HEK293T (cell line): Measurements from ENCODE around the gene USP21.
A peak's percentile ranks its signal among the peaks of the same experiment; 100 is the strongest.

Experiments used
- CTCF ChIA-PET: fragments of 350-600 bp; formaldehyde crosslinking; extraction: SDS; loops from one replicate; lab custom pipeline; 2021; ENCODE audit warnings: antibody characterized with exemption, inconsistent platforms; lab: Yijun Ruan, JAX
- POLR2A ChIA-PET: fragments of 350-600 bp; formaldehyde crosslinking; extraction: SDS; loops from one replicate; lab custom pipeline; 2020; ENCODE audit warnings: antibody characterized with exemption, inconsistent platforms; lab: Yijun Ruan, JAX
- DNase-seq: peaks from one replicate; pipeline ENCODE4 v3.0.0; 2012; ENCODE audit warnings: mixed read lengths; ENCODE audit errors: extremely low spot score
- ARNT ChIP-seq: fragments of 450-650 bp; IDR thresholded peaks from 2 replicates; pipeline ENCODE4 v1.6.1; 2017; ENCODE audit warnings: mild to moderate bottlenecking
- BHLHE40 ChIP-seq: fragments of 450-650 bp; IDR thresholded peaks from 2 replicates; pipeline ENCODE4 v1.6.1; 2016; ENCODE audit warnings: mild to moderate bottlenecking, moderate library complexity, borderline replicate concordance
- CTBP1 ChIP-seq: fragments of 450-650 bp; IDR thresholded peaks from 2 replicates; pipeline ENCODE4 v1.6.1; 2016; ENCODE audit warnings: borderline replicate concordance
- ELF4 ChIP-seq: fragments of 450-650 bp; IDR thresholded peaks from 2 replicates; pipeline ENCODE4 v1.6.1; 2017; ENCODE audit warnings: antibody characterized with exemption
- FOXA1 ChIP-seq: fragments of 450-650 bp; IDR thresholded peaks from 2 replicates; pipeline ENCODE4 v1.6.1; 2016; ENCODE audit warnings: mild to moderate bottlenecking
- FOXK2 ChIP-seq: fragments of 450-650 bp; IDR thresholded peaks from 2 replicates; pipeline ENCODE4 v1.6.1; 2016; ENCODE audit warnings: mild to moderate bottlenecking
- FOXM1 ChIP-seq: fragments of 450-650 bp; IDR thresholded peaks from 2 replicates; pipeline ENCODE4 v1.6.1; 2017; ENCODE audit warnings: mild to moderate bottlenecking, borderline replicate concordance
- HDGF ChIP-seq: fragments of 450-650 bp; IDR thresholded peaks from 2 replicates; pipeline ENCODE4 v1.6.1; 2017; ENCODE audit warnings: antibody characterized with exemption, borderline replicate concordance
- L3MBTL2 ChIP-seq: fragments of 450-650 bp; conservative IDR thresholded peaks from 2 replicates; pipeline ENCODE4 v1.6.1; 2016; ENCODE audit warnings: mild to moderate bottlenecking
- LEF1 ChIP-seq: fragments of 450-650 bp; IDR thresholded peaks from 2 replicates; pipeline ENCODE4 v1.6.1; 2017; ENCODE audit warnings: mild to moderate bottlenecking, borderline replicate concordance
- NFRKB ChIP-seq: fragments of 450-650 bp; IDR thresholded peaks from 2 replicates; pipeline ENCODE4 v1.6.1; 2016; ENCODE audit warnings: mild to moderate bottlenecking, moderate library complexity
- PKNOX1 ChIP-seq: fragments of 450-650 bp; IDR thresholded peaks from 2 replicates; pipeline ENCODE4 v1.6.1; 2016
- SP1 ChIP-seq: fragments of 450-650 bp; IDR thresholded peaks from 2 replicates; pipeline ENCODE4 v1.6.1; 2017
- SUZ12 ChIP-seq: fragments of 450-650 bp; IDR thresholded peaks from 2 replicates; pipeline ENCODE4 v1.6.1; 2016; ENCODE audit warnings: mild to moderate bottlenecking
- TARDBP ChIP-seq: fragments of 450-650 bp; IDR thresholded peaks from 2 replicates; pipeline ENCODE4 v1.6.1; 2016
- ZNF384 ChIP-seq: fragments of 450-650 bp; IDR thresholded peaks from 2 replicates; pipeline ENCODE4 v1.6.1; 2016

The USP21 gene

DNA sequence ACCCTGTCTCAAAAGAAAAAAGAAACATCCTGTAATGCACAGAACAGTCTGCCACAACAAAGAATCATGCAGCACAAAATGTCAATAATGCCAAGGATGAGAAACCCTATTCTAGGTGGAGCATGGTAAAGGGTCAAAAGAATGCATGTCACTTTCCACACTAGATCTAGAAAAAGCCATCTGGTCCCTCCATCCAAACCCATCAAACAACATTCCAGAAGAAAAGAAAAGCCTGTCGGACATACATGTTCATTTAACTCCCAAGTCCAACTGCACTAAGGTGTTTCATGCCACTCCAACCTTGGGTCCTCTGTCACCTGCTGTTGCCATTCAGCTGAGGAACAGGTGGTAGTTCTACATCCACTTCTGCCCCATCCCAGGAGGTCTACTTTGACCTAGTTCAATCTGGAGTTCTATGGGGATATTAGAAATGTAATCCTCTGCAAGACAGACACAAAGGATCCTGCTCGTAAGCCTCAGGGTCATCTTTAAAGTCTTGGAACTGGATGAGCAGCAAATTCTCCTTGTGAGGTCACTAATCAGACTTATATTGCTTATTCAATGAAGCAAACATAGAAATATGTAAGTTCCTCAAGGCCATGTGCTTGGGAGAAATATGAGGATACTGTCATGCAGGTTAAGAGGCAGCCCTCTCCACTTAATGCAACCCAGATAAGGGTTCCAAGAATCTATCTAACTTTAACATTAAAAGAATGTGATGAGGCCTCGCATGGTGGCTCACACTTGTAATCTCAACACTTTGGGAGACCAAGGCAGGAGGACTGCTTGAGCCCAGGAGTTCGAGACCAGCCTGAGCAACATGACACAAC is 30.5 kb upstream of the USP21 start:
- ChIA-PET POLR2A (interaction anchor here (0.7 kb wide), 1 partner anchor 25 kb away, joined by 3 read pairs; the partner anchor contains the start of gene UFC1), CTCF (no interaction called here)
- DNase-seq: no peak
- TF ChIP-seq LEF1: no peak
- TF ChIP-seq SP1: no peak
- no peak for TF ChIP-seq FOXM1
- TF ChIP-seq TARDBP: no peak
- no peak for TF ChIP-seq CTBP1
- TF ChIP-seq L3MBTL2: no peak
- TF ChIP-seq PKNOX1: no peak
- TF ChIP-seq FOXA1: no peak
- no peak for TF ChIP-seq BHLHE40
- TF ChIP-seq FOXK2: no peak
- TF ChIP-seq ARNT: no peak
- TF ChIP-seq ZNF384: no peak
- TF ChIP-seq ELF4: no peak
- no peak for TF ChIP-seq NFRKB
- TF ChIP-seq SUZ12: no peak
- TF ChIP-seq HDGF: no peak

GRCh38 chr1:161130266-161130665 is 29.0 kb upstream of the USP21 start:
- CTCF ChIA-PET: no interaction called here
- POLR2A ChIA-PET: no interaction called here
- DNase-seq: no peak
- TF ChIP-seq FOXA1 (no peak), ZNF384 (no peak), BHLHE40 (no peak), HDGF (no peak), ARNT (no peak), CTBP1 (no peak), L3MBTL2 (no peak), PKNOX1 (no peak), NFRKB (no peak), ELF4 (no peak), FOXK2 (no peak), TARDBP (no peak), SUZ12 (no peak), SP1 (no peak), LEF1 (no peak), FOXM1 (no peak)

DNA sequence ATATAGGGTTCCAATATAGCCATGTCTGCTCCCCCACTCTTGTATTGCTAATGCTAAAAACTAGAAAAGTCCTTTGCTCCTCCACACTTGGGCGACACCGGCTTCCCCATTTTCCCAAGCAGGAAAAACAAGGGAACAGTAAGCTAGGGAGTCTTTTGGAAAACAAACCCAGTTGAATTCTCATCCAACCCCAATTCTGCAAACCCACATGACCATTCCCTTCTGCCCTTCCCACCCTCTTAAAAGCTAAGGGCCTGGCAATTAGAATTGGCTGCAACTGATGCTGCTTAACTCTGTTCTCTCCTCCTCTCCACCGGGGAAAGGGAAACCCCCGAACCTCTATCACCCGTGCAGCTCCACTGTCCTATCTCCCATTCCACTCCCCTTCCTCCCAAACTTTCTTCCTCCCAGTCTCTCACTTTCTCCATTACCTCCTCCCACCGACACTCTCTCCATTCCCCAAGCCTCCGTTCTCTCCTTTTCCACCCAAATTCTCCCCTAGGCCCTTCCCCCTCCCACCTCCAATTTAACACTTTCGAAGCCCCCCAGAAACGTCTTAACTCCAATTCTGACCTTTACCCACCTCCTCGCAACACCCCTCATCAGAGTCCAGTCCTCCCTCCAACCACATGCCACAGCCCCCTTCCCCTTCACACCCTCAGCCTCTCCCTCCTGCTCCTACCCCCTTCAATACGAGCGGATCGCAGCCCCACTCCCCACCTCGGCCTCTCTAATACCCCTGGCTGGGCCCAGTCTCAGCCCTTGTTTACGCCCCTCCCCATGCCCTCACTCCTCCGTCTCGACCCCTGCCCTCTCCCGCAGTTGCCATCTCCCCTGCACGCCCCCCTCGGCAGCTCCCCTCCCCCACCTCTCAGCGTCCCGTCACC is 27.5 kb upstream of the USP21 start:
- ChIA-PET POLR2A (interaction anchor here (1.0 to 2.4 kb wide), 7 partner anchors 14 to 258 kb away, joined by 3 to 18 read pairs (median 5); partner anchors contain the start of genes F11R, NIT1, PFDN2 and PPOX), CTCF (no interaction called here)
- no peak for TF ChIP-seq PKNOX1
- TF ChIP-seq L3MBTL2: peak; percentile 93
- no peak for DNase-seq

DNA sequence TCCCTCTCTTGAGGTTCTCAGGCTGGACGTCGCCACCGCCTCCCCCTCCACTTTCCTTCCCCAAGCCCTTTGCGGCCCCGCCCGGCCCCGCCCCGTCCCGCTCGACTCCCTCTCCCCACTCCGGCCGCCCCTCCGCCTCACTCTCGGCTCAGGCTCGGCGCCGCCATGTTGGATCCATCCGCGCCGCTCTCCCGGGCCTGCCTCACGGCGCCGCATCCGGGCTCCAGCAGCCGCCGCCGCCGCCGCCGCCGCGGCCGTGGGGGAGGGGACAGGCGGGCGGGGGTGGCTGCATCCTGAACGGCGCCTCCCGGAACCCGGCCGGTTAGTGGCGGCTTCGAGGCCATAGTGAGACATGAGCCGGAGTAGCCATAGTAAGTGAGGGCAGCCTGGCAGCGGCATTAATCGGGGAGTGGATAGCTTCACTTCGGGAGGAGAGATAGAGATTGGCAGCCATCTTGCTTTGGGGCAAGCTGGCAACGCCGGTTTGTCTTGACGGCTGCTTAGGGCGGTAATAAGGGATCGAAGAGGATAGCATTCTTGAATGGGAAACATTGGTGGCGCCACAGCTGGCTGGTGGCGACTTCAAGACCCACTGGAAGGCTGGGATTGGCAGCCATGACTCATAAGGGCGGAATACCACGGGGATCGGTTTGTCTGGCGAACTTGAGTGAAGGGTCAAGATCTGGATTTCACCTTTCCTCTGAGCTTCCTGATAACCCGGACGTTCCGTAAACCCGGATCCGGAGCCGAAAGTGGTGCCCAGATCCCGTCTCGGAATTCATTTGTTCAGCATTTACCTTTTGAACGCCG is 26.7 kb upstream of the USP21 start, which contains the start of gene DEDD:
TSS of gene DEDD (minus strand) at position 258 of the 810 bp plus-strand sequence. CDS start 8,205 bp downstream, outside the sequence.
- ChIA-PET CTCF (interaction anchor here (0.6 kb wide), 2 partner anchors 35 to 49 kb away, joined by 5 read pairs; no protein-coding TSS in a partner anchor), POLR2A (interaction anchor here (0.7 to 2.4 kb wide), 17 partner anchors 15 to 257 kb away, joined by 3 to 18 read pairs (median 4); partner anchors contain the start of genes F11R, KLHDC9, NIT1 and PFDN2)
- TF ChIP-seq LEF1 (no peak; the same call in 1 of the 2 replicates), SP1 (no peak), TARDBP (no peak), L3MBTL2 (no peak), ELF4 (no peak), FOXK2 (no peak), PKNOX1 (peak; percentile 90)
- peak; percentile 93 for DNase-seq
